GM12878 (cell line): ENCODE measurements around the gene EHBP1. TPM values are rescaled to one million over a fixed set of nuclear protein-coding genes. Genes with fewer than 3 reads are reported as not detected.

ENCODE experiments used
- ATAC-seq: fragments of 200-7000 bp; cut with Tn5 transposase; 3 replicates; pipeline ENCODE4 v1.9.1; 2020; ENCODE audit warnings: mild to moderate bottlenecking, moderate library complexity
- BruUV-seq: library from RNA; stranded (reverse); fragments of 400-500 nt; replicated peaks from 2 replicates; lab custom pipeline; 2021; lab: Mats Ljungman, UMichigan
- CTCF ChIA-PET: fragments of 300-600 bp; sonication (Branson Sonifier 250); formaldehyde crosslinking; extraction: SDS; loops from one replicate; lab custom pipeline; 2021; ENCODE audit warnings: inconsistent platforms; lab: Yijun Ruan, JAX
- POLR2A ChIA-PET: fragments of 350-600 bp; formaldehyde crosslinking; extraction: SDS; loops from one replicate; lab custom pipeline; 2021; ENCODE audit warnings: inconsistent platforms; lab: Charles Lee
- RAD21 ChIA-PET: fragments of 300-600 bp; sonication (Branson Sonifier 250); formaldehyde crosslinking; loops from one replicate; lab custom pipeline; 2023; ENCODE audit warnings: antibody characterized with exemption; ENCODE audit not compliant: unreplicated experiment; lab: Charles Lee
- SMC1A ChIA-PET: fragments of 300-600 bp; sonication (Branson Sonifier 250); formaldehyde crosslinking; loops from one replicate; lab custom pipeline; 2023; ENCODE audit not compliant: unreplicated experiment, uncharacterized antibody; lab: Charles Lee
- DNase-seq: peaks from one replicate; pipeline ENCODE4 v3.0.0-alpha.2; 2011; ENCODE audit warnings: low read depth, low spot score
- FAIRE-seq: peaks from 3 replicates; lab custom pipeline; 2011; peaks lifted over from hg19 to GRCh38; lab: Jason Lieb, UNC
- H2AFZ ChIP-seq: 2 replicates; pipeline ENCODE4 v1.6.0; 2011; ENCODE audit warnings: low read depth, low read length, control low read depth; ENCODE audit not compliant: control insufficient read depth
- H3K27ac ChIP-seq: 2 replicates; pipeline ENCODE4 v1.5.1; 2011; ENCODE audit warnings: control low read depth; ENCODE audit not compliant: control insufficient read depth, insufficient read depth
- H3K27me3 ChIP-seq, 2 experiments: replicated peaks in 1 of 2; 2 replicates each; pipeline versions ENCODE4 v1.6.0 to v1.6.1; 2011; ENCODE audit warnings: low read length in 1 of 2; ENCODE audit not compliant: control insufficient read depth in 2 of 2, insufficient read depth in 2 of 2
- H3K36me3 ChIP-seq, 2 experiments: 2 replicates each; pipeline ENCODE4 v1.5.1; 2011; ENCODE audit warnings: low read length in 1 of 2; ENCODE audit not compliant: control insufficient read depth in 2 of 2, insufficient read depth in 2 of 2
- H3K4me1 ChIP-seq: 2 replicates; pipeline ENCODE4 v1.6.1; 2011; ENCODE audit warnings: mild to moderate bottlenecking, low read length, moderate library complexity, mixed read lengths; ENCODE audit not compliant: control insufficient read depth, insufficient read depth
- H3K4me2 ChIP-seq: 2 replicates; pipeline ENCODE4 v1.6.0; 2011; ENCODE audit warnings: control low read depth; ENCODE audit not compliant: control insufficient read depth, insufficient read depth
- H3K4me3 ChIP-seq: fragments of 200-600 bp; sonication (generic); 2 replicates; pipeline ENCODE4 v1.5.1; 2016
- H3K79me2 ChIP-seq: 2 replicates; pipeline ENCODE4 v1.6.0; 2011; ENCODE audit warnings: low read length; ENCODE audit not compliant: control insufficient read depth, insufficient read depth
- H3K9ac ChIP-seq: 2 replicates; pipeline ENCODE4 v1.8.0; 2011; ENCODE audit warnings: low read length, control low read depth, mixed read lengths; ENCODE audit not compliant: control insufficient read depth, insufficient read depth
- H3K9me3 ChIP-seq: replicated peaks from 3 replicates; pipeline ENCODE4 v1.5.1; 2011; ENCODE audit warnings: mild to moderate bottlenecking, low read length; ENCODE audit not compliant: control insufficient read depth, insufficient read depth
- H4K20me1 ChIP-seq: 2 replicates; pipeline ENCODE4 v1.6.0; 2011; ENCODE audit not compliant: control insufficient read depth, insufficient read depth
- HDAC2 ChIP-seq: fragments of 200-600 bp; sonication (generic); IDR thresholded peaks from 2 replicates; pipeline ENCODE4 v1.6.1; 2017
- NBN ChIP-seq: fragments of 450-650 bp; IDR thresholded peaks from 2 replicates; pipeline ENCODE4 v1.6.1; 2016
- NFIC ChIP-seq: IDR thresholded peaks from 2 replicates; pipeline ENCODE4 v1.6.1; 2012; ENCODE audit warnings: low read depth, mild to moderate bottlenecking, inconsistent platforms, low read length, moderate library complexity
- NR2C2 ChIP-seq: IDR thresholded peaks from 2 replicates; pipeline ENCODE4 v1.6.1; 2011; ENCODE audit warnings: borderline replicate concordance, low read depth; ENCODE audit not compliant: control insufficient read depth, insufficient read length
- RBBP5 ChIP-seq: fragments of 200-600 bp; sonication (generic); conservative IDR thresholded peaks from 2 replicates; pipeline ENCODE4 v1.6.1; 2016
- SP1 ChIP-seq: IDR thresholded peaks from one replicate; pipeline ENCODE4 v1.6.1; 2011; ENCODE audit warnings: low read depth, low read length
- SUZ12 ChIP-seq: fragments of 200-600 bp; sonication (generic); IDR thresholded peaks from one replicate; pipeline ENCODE4 v1.6.1; 2018; ENCODE audit warnings: antibody characterized with exemption, mild to moderate bottlenecking; ENCODE audit not compliant: unreplicated experiment
- ZNF217 ChIP-seq: fragments of 450-650 bp; IDR thresholded peaks from 2 replicates; pipeline ENCODE4 v1.6.1; 2017; ENCODE audit warnings: antibody characterized with exemption, mild to moderate bottlenecking
- WGBS: methylation state at CpG from one replicate; pipeline ENCODE4 v1.1.6; 2016; ENCODE audit warnings: low lambda C conversion rate; ENCODE audit not compliant: insufficient replicate concordance, insufficient coverage; ENCODE audit errors: missing lambda C conversion rate; 5-methylcytosine and 5-hydroxymethylcytosine counted together
- in situ Hi-C: fragments of 300-500 bp; cut with MboI; formaldehyde crosslinking; loops from 9 replicates; pipeline ENCODE4 v1.14.3; 2018; ENCODE audit warnings: mixed read lengths
- intact Hi-C: fragments of 100-400 bp; cut with micrococcal nuclease; formaldehyde crosslinking; loops from one replicate; pipeline ENCODE4 v1.14.2; 2022; ENCODE audit not compliant: unreplicated experiment
- polyA plus RNA-seq, 11 experiments: library from polyadenylated mRNA; depleted of rRNA in 4 of 11; unstranded in 6 of 11; stranded (reverse) in 5 of 11; fragments of >200 nt; fragmentation: Nextera tagmentation in 4 of 11; fragmentation: Illumina TruSeq in 1 of 11; extraction: Ambion mirVana in 4 of 11; extraction: Trizol in 1 of 11; gene quantifications; 1 replicate in 1 of 11; 2 replicates in 10 of 11; pipeline versions ENCODE4 v1.2.1 to v1.2.3, GENCODE V29; 2011 to 2016; ENCODE audit warnings: inconsistent platforms in 2 of 11, missing spikeins in 2 of 11, low read depth in 1 of 11
- total RNA-seq, 4 experiments: library from RNA; depleted of rRNA in 3 of 4; stranded (reverse); fragments of >200 nt in 3 of 4; fragmentation: Illumina TruSeq in 1 of 4; extraction: Trizol in 1 of 4; gene quantifications; 2 replicates each; pipeline versions ENCODE4 v1.2.1 to v1.2.3, GENCODE V29; 2013 to 2021
- TF ChIP-seq, protein P1 (sequence below): fragments of 150-350 bp; IDR thresholded peaks from 2 replicates; pipeline ENCODE4 v1.6.1; 2014; ENCODE audit warnings: mild to moderate bottlenecking, low read depth, low read length
- TF ChIP-seq, protein P2 (sequence below): fragments of 450-650 bp; formaldehyde crosslinking; IDR thresholded peaks from 2 replicates; pipeline ENCODE4 v1.4.0; 2022; ENCODE audit warnings: mild to moderate bottlenecking, moderate library complexity
- TF ChIP-seq, protein P3 (sequence below): IDR thresholded peaks from 2 replicates; pipeline ENCODE4 v1.6.1; 2011; ENCODE audit warnings: mild to moderate bottlenecking, low read depth, low read length, moderate library complexity; ENCODE audit not compliant: insufficient replicate concordance
- TF ChIP-seq, protein P4 (sequence below): fragments of 150-350 bp; IDR thresholded peaks from 2 replicates; pipeline ENCODE4 v1.6.1; 2016; ENCODE audit warnings: low read depth, low read length

Gene EHBP1
- total and polyA plus RNA-seq, 10 of the 15 experiments (the other 5 are each of a cell fraction or from before 2014, with no cell fraction given) = 5.7 to 26.1 (median 13.6) TPM

DNA sequence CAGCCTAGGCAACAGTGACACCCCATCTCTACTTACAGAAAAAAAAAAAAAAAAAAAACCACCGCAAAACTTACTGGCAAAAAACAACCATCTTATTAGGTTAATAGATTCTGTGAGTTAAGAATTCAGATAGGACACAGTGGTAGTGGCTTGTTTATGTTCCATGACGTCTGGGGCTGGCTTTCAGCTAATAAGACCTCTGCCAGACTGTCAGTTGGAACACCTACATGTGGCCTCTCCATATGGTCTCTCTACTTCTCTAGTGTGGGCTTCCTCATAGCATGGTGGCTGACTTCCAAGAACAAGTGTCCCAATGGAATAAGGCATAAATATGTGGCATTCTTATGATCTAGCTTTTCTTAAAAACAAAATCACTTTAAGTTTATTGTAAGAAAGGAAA is 251.1 kb downstream of the EHBP1 start (continued):
- TF ChIP-seq, protein P1, sequence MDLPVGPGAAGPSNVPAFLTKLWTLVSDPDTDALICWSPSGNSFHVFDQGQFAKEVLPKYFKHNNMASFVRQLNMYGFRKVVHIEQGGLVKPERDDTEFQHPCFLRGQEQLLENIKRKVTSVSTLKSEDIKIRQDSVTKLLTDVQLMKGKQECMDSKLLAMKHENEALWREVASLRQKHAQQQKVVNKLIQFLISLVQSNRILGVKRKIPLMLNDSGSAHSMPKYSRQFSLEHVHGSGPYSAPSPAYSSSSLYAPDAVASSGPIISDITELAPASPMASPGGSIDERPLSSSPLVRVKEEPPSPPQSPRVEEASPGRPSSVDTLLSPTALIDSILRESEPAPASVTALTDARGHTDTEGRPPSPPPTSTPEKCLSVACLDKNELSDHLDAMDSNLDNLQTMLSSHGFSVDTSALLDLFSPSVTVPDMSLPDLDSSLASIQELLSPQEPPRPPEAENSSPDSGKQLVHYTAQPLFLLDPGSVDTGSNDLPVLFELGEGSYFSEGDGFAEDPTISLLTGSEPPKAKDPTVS = no peak

DNA sequence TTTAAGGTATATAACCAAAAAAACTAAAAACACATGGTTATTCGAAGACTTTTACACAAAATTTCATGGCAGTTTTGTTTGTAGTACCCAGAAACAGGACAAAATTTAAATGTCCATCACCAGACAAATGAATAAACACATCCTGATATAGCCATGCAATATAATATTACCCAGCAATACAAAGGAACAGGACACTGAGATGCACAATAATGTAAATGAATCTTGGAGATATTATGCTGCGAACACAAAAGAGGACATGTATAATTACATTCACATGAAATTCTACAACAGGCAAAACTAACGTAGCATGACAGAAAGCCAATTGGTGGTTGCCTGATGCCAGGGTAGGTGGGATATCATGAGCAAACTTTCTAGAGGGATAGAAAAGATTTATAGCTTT is 252.7 kb downstream of the EHBP1 start:
- WGBS = 80% methylated on average over 3 of the region's 3 CpGs
- intact Hi-C loops (loop anchor here (10.0 kb wide), 1 partner anchor 227 kb away; no protein-coding TSS in a partner anchor), in situ Hi-C loops (no loop called here)
- Histone ChIP-seq H3K27me3 (no peaks in the 10 kb centered on the region), H4K20me1 (no peaks in the 10 kb centered on the region), H3K4me3 (no peak overlapping the region), H3K36me3 (no peaks in the 10 kb centered on the region), H3K4me2 (no peak overlapping the region), H3K4me1 (no peaks in the 10 kb centered on the region), H2AFZ (no peak overlapping the region), H3K79me2 (no peaks in the 10 kb centered on the region), H3K27ac (no peak overlapping the region), H3K9ac (no peak overlapping the region), H3K9me3 (no peaks in the 10 kb centered on the region)
- no TSS peak for BruUV-seq
- ChIA-PET CTCF (interaction anchor here (1.2 kb wide), 1 partner anchor 393 kb away, joined by 3 read pairs; no protein-coding TSS in a partner anchor), POLR2A (no interaction called here), SMC1A (interaction anchor here (0.7 to 1.2 kb wide), 2 partner anchors 9 to 230 kb away, joined by 3 read pairs; no protein-coding TSS in a partner anchor), RAD21 (no interaction called here)
- no peak for ATAC-seq
- no peak for DNase-seq
- no peak for FAIRE-seq
- TF ChIP-seq, protein P2, sequence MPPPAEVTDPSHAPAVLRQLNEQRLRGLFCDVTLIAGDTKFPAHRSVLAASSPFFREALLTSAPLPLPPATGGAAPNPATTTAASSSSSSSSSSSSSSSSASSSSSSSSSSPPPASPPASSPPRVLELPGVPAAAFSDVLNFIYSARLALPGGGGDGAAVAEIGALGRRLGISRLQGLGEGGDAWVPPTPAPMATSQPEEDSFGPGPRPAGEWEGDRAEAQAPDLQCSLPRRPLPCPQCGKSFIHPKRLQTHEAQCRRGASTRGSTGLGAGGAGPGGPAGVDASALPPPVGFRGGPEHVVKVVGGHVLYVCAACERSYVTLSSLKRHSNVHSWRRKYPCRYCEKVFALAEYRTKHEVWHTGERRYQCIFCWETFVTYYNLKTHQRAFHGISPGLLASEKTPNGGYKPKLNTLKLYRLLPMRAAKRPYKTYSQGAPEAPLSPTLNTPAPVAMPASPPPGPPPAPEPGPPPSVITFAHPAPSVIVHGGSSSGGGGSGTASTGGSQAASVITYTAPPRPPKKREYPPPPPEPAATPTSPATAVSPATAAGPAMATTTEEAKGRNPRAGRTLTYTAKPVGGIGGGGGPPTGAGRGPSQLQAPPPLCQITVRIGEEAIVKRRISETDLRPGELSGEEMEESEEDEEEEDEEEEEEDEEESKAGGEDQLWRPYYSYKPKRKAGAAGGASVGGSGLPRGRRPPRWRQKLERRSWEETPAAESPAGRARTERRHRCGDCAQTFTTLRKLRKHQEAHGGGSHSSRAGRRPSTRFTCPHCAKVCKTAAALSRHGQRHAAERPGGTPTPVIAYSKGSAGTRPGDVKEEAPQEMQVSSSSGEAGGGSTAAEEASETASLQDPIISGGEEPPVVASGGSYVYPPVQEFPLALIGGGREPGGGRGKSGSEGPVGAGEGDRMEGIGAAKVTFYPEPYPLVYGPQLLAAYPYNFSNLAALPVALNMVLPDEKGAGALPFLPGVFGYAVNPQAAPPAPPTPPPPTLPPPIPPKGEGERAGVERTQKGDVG = no peak
- TF ChIP-seq RBBP5 = no peak
- TF ChIP-seq NFIC = no peak
- TF ChIP-seq ZNF217 = no peak
- TF ChIP-seq, protein P3, sequence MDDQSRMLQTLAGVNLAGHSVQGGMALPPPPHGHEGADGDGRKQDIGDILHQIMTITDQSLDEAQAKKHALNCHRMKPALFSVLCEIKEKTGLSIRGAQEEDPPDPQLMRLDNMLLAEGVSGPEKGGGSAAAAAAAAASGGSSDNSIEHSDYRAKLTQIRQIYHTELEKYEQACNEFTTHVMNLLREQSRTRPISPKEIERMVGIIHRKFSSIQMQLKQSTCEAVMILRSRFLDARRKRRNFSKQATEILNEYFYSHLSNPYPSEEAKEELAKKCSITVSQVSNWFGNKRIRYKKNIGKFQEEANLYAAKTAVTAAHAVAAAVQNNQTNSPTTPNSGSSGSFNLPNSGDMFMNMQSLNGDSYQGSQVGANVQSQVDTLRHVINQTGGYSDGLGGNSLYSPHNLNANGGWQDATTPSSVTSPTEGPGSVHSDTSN = no peak
- no peak for TF ChIP-seq NBN
- no peak for TF ChIP-seq SUZ12
- TF ChIP-seq SP1 = no peak
- no peak for TF ChIP-seq HDAC2
- TF ChIP-seq NR2C2 = no peak
- TF ChIP-seq, protein P4, sequence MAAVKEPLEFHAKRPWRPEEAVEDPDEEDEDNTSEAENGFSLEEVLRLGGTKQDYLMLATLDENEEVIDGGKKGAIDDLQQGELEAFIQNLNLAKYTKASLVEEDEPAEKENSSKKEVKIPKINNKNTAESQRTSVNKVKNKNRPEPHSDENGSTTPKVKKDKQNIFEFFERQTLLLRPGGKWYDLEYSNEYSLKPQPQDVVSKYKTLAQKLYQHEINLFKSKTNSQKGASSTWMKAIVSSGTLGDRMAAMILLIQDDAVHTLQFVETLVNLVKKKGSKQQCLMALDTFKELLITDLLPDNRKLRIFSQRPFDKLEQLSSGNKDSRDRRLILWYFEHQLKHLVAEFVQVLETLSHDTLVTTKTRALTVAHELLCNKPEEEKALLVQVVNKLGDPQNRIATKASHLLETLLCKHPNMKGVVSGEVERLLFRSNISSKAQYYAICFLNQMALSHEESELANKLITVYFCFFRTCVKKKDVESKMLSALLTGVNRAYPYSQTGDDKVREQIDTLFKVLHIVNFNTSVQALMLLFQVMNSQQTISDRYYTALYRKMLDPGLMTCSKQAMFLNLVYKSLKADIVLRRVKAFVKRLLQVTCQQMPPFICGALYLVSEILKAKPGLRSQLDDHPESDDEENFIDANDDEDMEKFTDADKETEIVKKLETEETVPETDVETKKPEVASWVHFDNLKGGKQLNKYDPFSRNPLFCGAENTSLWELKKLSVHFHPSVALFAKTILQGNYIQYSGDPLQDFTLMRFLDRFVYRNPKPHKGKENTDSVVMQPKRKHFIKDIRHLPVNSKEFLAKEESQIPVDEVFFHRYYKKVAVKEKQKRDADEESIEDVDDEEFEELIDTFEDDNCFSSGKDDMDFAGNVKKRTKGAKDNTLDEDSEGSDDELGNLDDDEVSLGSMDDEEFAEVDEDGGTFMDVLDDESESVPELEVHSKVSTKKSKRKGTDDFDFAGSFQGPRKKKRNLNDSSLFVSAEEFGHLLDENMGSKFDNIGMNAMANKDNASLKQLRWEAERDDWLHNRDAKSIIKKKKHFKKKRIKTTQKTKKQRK = no peak
